Middle frontal gyrus (tissue), 1 donor: Measurements from ENCODE around the gene DECR2.

Experiments
- DNase-seq: peaks from one replicate; pipeline ENCODE4 v3.0.0-alpha.2; 2015; ENCODE audit warnings: low spot score; ENCODE audit errors: extremely low spot score

Gene DECR2

GRCh38 chr16:441447-441846 is 39.8 kb downstream of the DECR2 start:
- no peak for DNase-seq

- no peak for DNase-seq
These were observed 41.3 kb downstream of the DECR2 start for GRCh38 chr16:442976-443375.

GRCh38 chr16:444027-444426 is 42.3 kb downstream of the DECR2 start:
- no peak for DNase-seq

GRCh38 chr16:445566-445965 is 43.9 kb downstream of the DECR2 start:
- DNase-seq, result no peak

- no peak for DNase-seq
These were observed 48.7 kb downstream of the DECR2 start for GRCh38 chr16:450385-450784.

GRCh38 chr16:450785-451512 is 49.3 kb downstream of the DECR2 start:
- DNase-seq, result no peak

- no peak for DNase-seq
These were observed 52.8 kb downstream of the DECR2 start for GRCh38 chr16:454397-454940.

- DNase-seq, result no peak
These were observed 53.8 kb downstream of the DECR2 start for GRCh38 chr16:455453-455852.

GRCh38 chr16:456891-457483 is 55.3 kb downstream of the DECR2 start:
- DNase-seq, result peak; percentile 16

GRCh38 chr16:457732-458400 is 56.2 kb downstream of the DECR2 start:
- DNase-seq, result peak; percentile 19

GRCh38 chr16:459761-460160 is 58.1 kb downstream of the DECR2 start:
- no peak for DNase-seq

- no peak for DNase-seq
These were observed 59.1 kb downstream of the DECR2 start for GRCh38 chr16:460787-461186.
